Endothelial cell of umbilical vein (primary cell): ENCODE results near the gene MEI4. TPM values are rescaled to one million over a fixed set of nuclear protein-coding genes. Genes with fewer than 3 reads are reported as not detected.

Experiments used
- BruUV-seq: library from RNA; stranded (reverse); fragments of 400-500 nt; replicated peaks from 2 replicates; lab custom pipeline; 2021; lab: Mats Ljungman, UMichigan
- CTCF ChIA-PET: fragments of 300-600, 350-600 bp; sonication (Branson Sonifier 250); formaldehyde crosslinking; loops from one replicate; lab custom pipeline; 2021; ENCODE audit warnings: antibody characterized with exemption, inconsistent platforms; lab: Charles Lee
- POLR2A ChIA-PET: fragments of 300-600, 350-600 bp; sonication (Branson Sonifier 250); formaldehyde crosslinking; loops from one replicate; lab custom pipeline; 2021; ENCODE audit warnings: antibody characterized with exemption, inconsistent platforms; lab: Charles Lee
- DNase-seq: peaks from one replicate; pipeline ENCODE4 v3.0.0-alpha.2; 2011; ENCODE audit warnings: low read depth, low spot score
- FAIRE-seq: peaks from 2 replicates; lab custom pipeline; 2011; peaks lifted over from hg19 to GRCh38; lab: Jason Lieb, UNC
- H2AFZ ChIP-seq: 2 replicates; pipeline ENCODE4 v1.6.0; 2012; ENCODE audit warnings: low read depth, low read length, control low read depth, inconsistent platforms
- H3K27ac ChIP-seq: 2 replicates; pipeline ENCODE4 v1.5.1; 2011; ENCODE audit warnings: low read depth, mild to moderate bottlenecking, control low read depth, low read length, moderate library complexity; ENCODE audit not compliant: insufficient read depth
- H3K27me3 ChIP-seq, 2 experiments: 2 replicates each; pipeline versions ENCODE4 v1.6.0 to v1.6.1; 2011; ENCODE audit warnings: low read length in 2 of 2, mixed read lengths in 1 of 2; ENCODE audit not compliant: control insufficient read depth in 2 of 2, insufficient read depth in 2 of 2
- H3K36me3 ChIP-seq, 2 experiments: 2 replicates in 1 of 2; 3 replicates in 1 of 2; pipeline ENCODE4 v1.5.1; 2011; ENCODE audit warnings: low read length in 2 of 2, mild to moderate bottlenecking in 1 of 2, moderate library complexity in 1 of 2; ENCODE audit not compliant: control insufficient read depth in 2 of 2, insufficient read depth in 2 of 2; ENCODE audit errors: extremely low read depth in 1 of 2
- H3K4me1 ChIP-seq: 3 replicates; pipeline ENCODE4 v1.5.1; 2011; ENCODE audit warnings: mild to moderate bottlenecking, low read length; ENCODE audit not compliant: control insufficient read depth, insufficient read depth; ENCODE audit errors: extremely low read depth
- H3K4me2 ChIP-seq: 2 replicates; pipeline ENCODE4 v1.6.1; 2011; ENCODE audit warnings: low read length, control low read depth, mixed read lengths; ENCODE audit not compliant: insufficient read depth
- H3K4me3 ChIP-seq, 3 experiments: fragments of 200-600 bp in 1 of 3; sonication (generic), shearing (Covaris generic) in 1 of 3; replicated peaks in 1 of 3; 2 replicates each; pipeline ENCODE4 v1.5.1; 2011 to 2016; ENCODE audit warnings: control low read depth in 3 of 3, low read length in 3 of 3, mild to moderate bottlenecking in 2 of 3, inconsistent platforms in 1 of 3, low read depth in 1 of 3, moderate library complexity in 1 of 3; ENCODE audit not compliant: insufficient read depth in 1 of 3
- H3K79me2 ChIP-seq: 2 replicates; pipeline ENCODE4 v1.6.0; 2012; ENCODE audit warnings: low read length, inconsistent platforms; ENCODE audit not compliant: control insufficient read depth, insufficient read depth
- H3K9ac ChIP-seq: replicated peaks from 2 replicates; pipeline ENCODE3; 2011; ENCODE audit warnings: low read length, control low read depth; ENCODE audit not compliant: insufficient read depth; ENCODE audit errors: extremely low read depth
- H3K9me1 ChIP-seq: replicated peaks from 3 replicates; pipeline ENCODE4 v1.6.0; 2011; ENCODE audit warnings: mild to moderate bottlenecking, low read length; ENCODE audit not compliant: control insufficient read depth, insufficient read depth; ENCODE audit errors: extremely low read depth
- H3K9me3 ChIP-seq: replicated peaks from 2 replicates; pipeline ENCODE4 v1.5.1; 2012; ENCODE audit warnings: low read length, inconsistent platforms; ENCODE audit not compliant: control insufficient read depth, insufficient read depth
- H4K20me1 ChIP-seq: replicated peaks from 2 replicates; pipeline ENCODE3; 2011; ENCODE audit warnings: mild to moderate bottlenecking, low read length; ENCODE audit not compliant: control insufficient read depth, insufficient read depth; ENCODE audit errors: extremely low read depth
- EZH2 ChIP-seq: IDR thresholded peaks from 2 replicates; pipeline ENCODE4 v1.6.1; 2012; ENCODE audit warnings: borderline replicate concordance, low read depth, mild to moderate bottlenecking, moderate library complexity, low read length, inconsistent platforms; ENCODE audit not compliant: severe bottlenecking
- FOS ChIP-seq: IDR thresholded peaks from 2 replicates; pipeline ENCODE4 v1.6.1; 2011; ENCODE audit warnings: mild to moderate bottlenecking, low read length, moderate library complexity, borderline replicate concordance; ENCODE audit not compliant: insufficient read depth
- GATA2 ChIP-seq: IDR thresholded peaks from 2 replicates; pipeline ENCODE4 v1.7.0; 2011; ENCODE audit warnings: low read depth, mild to moderate bottlenecking, moderate library complexity, mixed read lengths, low read length; ENCODE audit not compliant: insufficient read length, insufficient read depth
- JUN ChIP-seq: IDR thresholded peaks from 2 replicates; pipeline ENCODE4 v1.6.1; 2011; ENCODE audit warnings: borderline replicate concordance, low read depth; ENCODE audit not compliant: insufficient read length, insufficient read depth
- MYC ChIP-seq: IDR thresholded peaks from one replicate; pipeline ENCODE4 v1.6.1; 2011; ENCODE audit warnings: mild to moderate bottlenecking, low read depth, low read length
- dilution Hi-C: fragments of 300-500 bp; cut with MboI; formaldehyde crosslinking; loops from one replicate; pipeline ENCODE4 v1.15.0; 2019; ENCODE audit warnings: low sequenced_read_pairs; ENCODE audit not compliant: extremely low pct_ligation_motif_present
- intact Hi-C: fragments of 100-400 bp; cut with micrococcal nuclease; formaldehyde crosslinking; loops from one replicate; pipeline ENCODE4 v1.10.0; 2022
- polyA plus RNA-seq, 4 experiments: library from polyadenylated mRNA; depleted of rRNA in 3 of 4; stranded (reverse) in 3 of 4; unstranded in 1 of 4; fragments of >200 nt; gene quantifications; 2 replicates each; pipeline versions ENCODE4 v1.2.1 to v1.2.3, GENCODE V29; 2011 to 2012; ENCODE audit warnings: missing spikeins in 1 of 4
- total RNA-seq: library from RNA; stranded (reverse); gene quantifications from 2 replicates; pipeline ENCODE4 v1.2.3, GENCODE V29; 2021

The MEI4 gene
- total and polyA plus RNA-seq, 2 donors (not counting 3 experiments of a cell fraction or from before 2014, with no cell fraction given), result not detected

- CTCF ChIA-PET, result no interaction called here
- Histone ChIP-seq H3K79me2 (no peaks in the 10 kb centered on the region), H3K9ac (no peak overlapping the region), H3K4me1 (peaks cover 10% of the 10 kb centered on the region), H3K4me3 (no peak overlapping the region), H3K27me3 (no peaks in the 10 kb centered on the region), H4K20me1 (no peaks in the 10 kb centered on the region), H3K9me1 (no peaks in the 10 kb centered on the region), H2AFZ (no peak overlapping the region), H3K9me3 (no peaks in the 10 kb centered on the region), H3K4me2 (peak overlapping the region; percentile 5), H3K36me3 (no peaks in the 10 kb centered on the region), H3K27ac (no peak overlapping the region)
- dilution Hi-C loops, result no loop called here
- DNase-seq, result peak; percentile 74
- POLR2A ChIA-PET, result no interaction called here
- peak; percentile 59 for FAIRE-seq
- BruUV-seq, result no TSS peak
- peak; percentile 21 for TF ChIP-seq FOS
- TF ChIP-seq JUN, result peak; percentile 43
- TF ChIP-seq EZH2, result no peak
- TF ChIP-seq GATA2, result peak; percentile 64
- TF ChIP-seq MYC, result no peak
- intact Hi-C loops, result loop anchor here (5.0 kb wide), 1 partner anchor 608 kb away; no protein-coding TSS in a partner anchor
These were observed 231.0 kb downstream of the MEI4 start for GRCh38 chr6:77883851-77884250.

GRCh38 chr6:77893391-77893790 lies 240.6 kb downstream of the MEI4 start:
- no peaks in the 10 kb centered on the region for H3K36me3 ChIP-seq
- DNase-seq (no peak), FAIRE-seq (no peak)
- H3K27me3 ChIP-seq, result no peaks in the 10 kb centered on the region
- H3K4me3 ChIP-seq, result no peak overlapping the region
- no peaks in the 10 kb centered on the region for H3K9me1 ChIP-seq
- H3K9me3 ChIP-seq, result no peaks in the 10 kb centered on the region
- ChIA-PET POLR2A (no interaction called here), CTCF (no interaction called here)
- H3K27ac ChIP-seq, result no peak overlapping the region
- no peaks in the 10 kb centered on the region for H3K79me2 ChIP-seq
- BruUV-seq, result no TSS peak
- H3K9ac ChIP-seq, result no peak overlapping the region
- TF ChIP-seq FOS, result no peak
- H3K4me1 ChIP-seq, result no peaks in the 10 kb centered on the region
- dilution Hi-C loops (no loop called here), intact Hi-C loops (no loop called here)
- H2AFZ ChIP-seq, result no peak overlapping the region
- H4K20me1 ChIP-seq, result no peaks in the 10 kb centered on the region
- no peak overlapping the region for H3K4me2 ChIP-seq
